ENCODE results near the gene TTC3.

- TF ChIP-seq CTCF (IDR thresholded peaks at IDR 0.05) (no peak), POLR2A (IDR thresholded peaks at IDR 0.05) (no peak)
Observed at GRCh38 chr21:37074197-37074510, 1.1 kb downstream of the TTC3 start.
